Measurements from ENCODE around the gene SYNE2. TPM values are rescaled to one million over a fixed set of nuclear protein-coding genes. Genes with fewer than 3 reads are reported as not detected.
A peak's percentile ranks its signal among the peaks of the same experiment; 100 is the strongest.

The SYNE2 gene
- total RNA-seq, 4 donors from 2014 or later = 212 to 378 (median 285) TPM

DNA sequence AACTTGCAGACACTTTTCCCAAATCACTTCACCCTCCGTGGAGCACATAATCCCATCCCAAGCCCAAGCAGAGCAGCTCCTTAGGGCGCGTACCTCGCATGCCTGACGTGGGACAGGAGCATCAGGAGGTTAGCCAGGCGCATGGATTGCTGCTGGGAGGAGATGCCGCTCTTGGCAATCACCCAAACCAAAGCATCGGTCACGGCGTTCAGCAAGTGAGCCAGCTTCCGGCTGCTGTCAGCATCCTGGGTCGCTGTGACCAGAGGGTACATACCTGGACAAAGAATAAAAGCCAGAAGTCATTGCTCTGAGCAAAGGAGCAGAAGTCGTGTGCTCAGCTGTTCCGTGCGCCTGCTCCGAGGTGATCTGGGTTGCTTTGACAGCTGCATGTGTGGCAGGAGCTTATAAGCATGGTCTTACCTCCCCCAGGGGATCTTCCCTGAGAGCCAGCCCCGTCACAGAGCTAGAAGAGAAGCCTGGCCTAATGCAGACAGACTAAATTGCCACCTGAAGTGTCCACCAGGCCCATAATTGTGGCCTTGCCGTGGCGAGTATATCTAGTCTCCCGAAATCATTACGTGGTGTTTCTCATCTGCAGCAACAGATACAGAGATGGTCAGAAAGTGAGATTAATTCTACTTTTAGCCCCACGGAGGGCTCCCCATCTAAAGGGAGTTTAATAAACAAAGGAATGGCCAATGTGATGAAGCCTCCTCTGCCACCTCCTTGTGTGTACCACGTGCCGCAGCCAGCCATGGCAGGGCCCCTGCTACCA lies 382.3 kb downstream of the SYNE2 start:
- H3K9me3 ChIP-seq = no peaks in the 10 kb centered on the region
- peak overlapping the region in 1 of 4 donors; percentile 37 for H3K27ac ChIP-seq
- no peak overlapping the region for H3K4me3 ChIP-seq
- peaks cover 0 to 18% (median 0%) of the 10 kb centered on the region in 3 donors for H3K36me3 ChIP-seq
- no peaks in the 10 kb centered on the region for H3K27me3 ChIP-seq
- DNase-seq (ENCODE audit: low spot score in 2 of 2) = no peak
- H3K4me1 ChIP-seq = peaks cover 0 to 10% (median 4%) of the 10 kb centered on the region in 4 donors
- TF ChIP-seq POLR2A (IDR thresholded peaks at IDR 0.05) (no peak), EP300 (IDR thresholded peaks at IDR 0.05) (no peak)
- TF ChIP-seq, protein P1, sequence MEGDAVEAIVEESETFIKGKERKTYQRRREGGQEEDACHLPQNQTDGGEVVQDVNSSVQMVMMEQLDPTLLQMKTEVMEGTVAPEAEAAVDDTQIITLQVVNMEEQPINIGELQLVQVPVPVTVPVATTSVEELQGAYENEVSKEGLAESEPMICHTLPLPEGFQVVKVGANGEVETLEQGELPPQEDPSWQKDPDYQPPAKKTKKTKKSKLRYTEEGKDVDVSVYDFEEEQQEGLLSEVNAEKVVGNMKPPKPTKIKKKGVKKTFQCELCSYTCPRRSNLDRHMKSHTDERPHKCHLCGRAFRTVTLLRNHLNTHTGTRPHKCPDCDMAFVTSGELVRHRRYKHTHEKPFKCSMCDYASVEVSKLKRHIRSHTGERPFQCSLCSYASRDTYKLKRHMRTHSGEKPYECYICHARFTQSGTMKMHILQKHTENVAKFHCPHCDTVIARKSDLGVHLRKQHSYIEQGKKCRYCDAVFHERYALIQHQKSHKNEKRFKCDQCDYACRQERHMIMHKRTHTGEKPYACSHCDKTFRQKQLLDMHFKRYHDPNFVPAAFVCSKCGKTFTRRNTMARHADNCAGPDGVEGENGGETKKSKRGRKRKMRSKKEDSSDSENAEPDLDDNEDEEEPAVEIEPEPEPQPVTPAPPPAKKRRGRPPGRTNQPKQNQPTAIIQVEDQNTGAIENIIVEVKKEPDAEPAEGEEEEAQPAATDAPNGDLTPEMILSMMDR (IDR thresholded peaks at IDR 0.05) = no peak
- 72 to 78% methylated on average over 24 of the region's 24 CpGs for WGBS, 2 donors

DNA sequence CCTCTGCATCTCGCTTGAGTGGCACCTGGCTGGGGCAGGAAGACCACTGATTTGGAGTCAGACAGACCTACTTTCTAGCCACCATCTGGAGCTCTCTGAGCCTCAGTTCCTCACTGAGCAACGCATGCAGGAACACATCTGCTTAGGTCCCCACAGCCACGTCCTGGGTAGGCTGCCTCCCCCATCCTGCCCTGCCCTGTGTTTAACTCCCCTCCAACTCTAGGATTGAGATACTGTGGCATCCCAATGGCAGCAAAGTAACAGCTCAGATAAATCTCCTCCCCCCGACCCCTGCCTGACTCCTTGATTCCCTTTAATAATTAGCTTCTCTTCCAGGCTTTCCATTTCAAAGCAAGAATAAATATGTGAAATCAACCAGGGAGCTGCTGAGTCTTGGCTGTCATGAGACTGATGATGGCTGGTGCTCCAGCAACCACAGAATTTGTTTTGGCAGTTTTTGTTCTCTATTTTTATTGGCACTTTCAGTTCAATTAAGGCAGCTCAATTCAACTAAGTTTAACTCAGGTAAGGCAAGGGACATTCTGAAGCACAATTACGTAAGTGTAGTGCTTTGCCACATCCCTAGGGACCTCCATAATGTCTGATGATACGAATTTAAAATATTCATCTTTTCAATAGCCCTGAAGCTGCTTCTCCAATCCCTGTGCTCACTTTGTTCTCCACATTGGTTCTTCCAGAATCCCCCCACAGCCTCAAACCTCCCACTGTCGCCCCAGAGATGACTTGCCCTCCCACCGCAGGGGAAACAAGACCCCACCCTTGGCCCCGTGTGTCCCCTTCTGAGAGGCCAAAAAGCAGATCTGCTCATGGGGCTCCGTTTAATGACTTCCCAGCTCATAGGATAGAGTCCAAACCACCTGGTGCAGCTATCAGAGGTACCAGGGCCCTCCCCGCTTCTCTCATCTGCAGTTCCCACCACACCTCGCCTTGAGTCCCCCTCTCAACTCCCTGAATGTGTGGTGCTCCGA lies 383.1 kb downstream of the SYNE2 start:
- Histone ChIP-seq H3K27me3 (no peaks in the 10 kb centered on the region), H3K27ac (peak overlapping the region in 1 of 4 donors; percentile 67), H3K9me3 (no peaks in the 10 kb centered on the region), H3K4me3 (no peak overlapping the region), H3K36me3 (peaks cover 0 to 11% (median 0%) of the 10 kb centered on the region in 3 donors), H3K4me1 (peaks cover 0 to 10% (median 4%) of the 10 kb centered on the region in 4 donors)
- no peak for TF ChIP-seq POLR2A (IDR thresholded peaks at IDR 0.05)
- TF ChIP-seq EP300 (IDR thresholded peaks at IDR 0.05) = no peak
- TF ChIP-seq, protein P1 (IDR thresholded peaks at IDR 0.05) = no peak
- DNase-seq (ENCODE audit: low spot score in 2 of 2) = no peak
- WGBS, 2 donors = 66 to 69% methylated on average over 13 of the region's 13 CpGs

DNA sequence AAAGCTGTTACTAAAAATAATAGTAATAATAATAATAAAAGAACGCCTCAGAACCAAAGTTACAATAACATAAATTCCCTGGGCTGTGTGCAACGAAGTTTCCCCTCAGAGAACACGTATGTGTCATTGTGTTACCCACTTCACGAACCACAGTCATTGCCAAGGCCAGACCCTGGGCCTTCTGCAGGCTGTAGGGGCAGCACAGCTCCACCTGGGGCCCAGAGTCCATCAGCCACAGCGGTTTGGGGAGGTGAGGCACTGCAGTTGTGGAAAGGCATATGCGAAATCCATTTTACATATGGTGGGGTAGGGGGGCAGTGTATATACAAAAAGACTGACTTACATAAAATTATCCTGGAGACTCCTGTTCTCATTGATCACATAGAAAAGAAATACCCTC lies 385.2 kb downstream of the SYNE2 start:
- Histone ChIP-seq H3K27ac (no peak overlapping the region), H3K4me1 (peaks cover 0 to 8% (median 3%) of the 10 kb centered on the region in 4 donors), H3K9me3 (no peaks in the 10 kb centered on the region), H3K27me3 (no peaks in the 10 kb centered on the region), H3K4me3 (no peak overlapping the region), H3K36me3 (peaks cover 0 to 3% (median 0%) of the 10 kb centered on the region in 3 donors)
- no peak for TF ChIP-seq POLR2A (IDR thresholded peaks at IDR 0.05)
- TF ChIP-seq EP300 (IDR thresholded peaks at IDR 0.05) = no peak
- TF ChIP-seq, protein P1 (IDR thresholded peaks at IDR 0.05) = no peak
- DNase-seq (ENCODE audit: low spot score in 2 of 2) = no peak
- WGBS, 2 donors = 90% methylated on average over 6 of the region's 6 CpGs

DNA sequence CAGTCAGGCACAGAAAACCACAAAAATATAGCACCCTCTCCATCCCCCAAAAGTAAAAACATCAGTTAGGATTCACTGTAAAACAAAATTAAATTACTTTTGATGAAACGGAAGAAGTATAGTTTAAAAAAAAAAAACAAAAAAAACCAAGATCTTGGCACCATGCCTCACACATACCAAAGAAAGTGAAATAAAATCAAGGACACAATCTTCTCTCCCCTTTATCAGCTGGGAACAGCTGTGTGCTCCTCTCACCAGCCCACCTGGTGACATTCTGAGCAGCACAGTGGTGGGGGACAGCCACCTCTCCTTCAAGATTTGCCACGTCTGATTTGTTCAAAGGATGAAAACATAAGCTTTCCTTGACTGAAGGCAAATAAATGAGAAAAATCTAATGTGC lies 385.8 kb downstream of the SYNE2 start:
- Histone ChIP-seq H3K4me3 (no peak overlapping the region), H3K27me3 (no peaks in the 10 kb centered on the region), H3K9me3 (no peaks in the 10 kb centered on the region), H3K27ac (no peak overlapping the region), H3K36me3 (no peaks in the 10 kb centered on the region), H3K4me1 (peaks cover 0 to 8% (median 3%) of the 10 kb centered on the region in 4 donors)
- 35 to 42% methylated on average over 2 of the region's 2 CpGs for WGBS, 2 donors
- TF ChIP-seq, protein P1 (IDR thresholded peaks at IDR 0.05) = no peak
- TF ChIP-seq EP300 (IDR thresholded peaks at IDR 0.05) (no peak), POLR2A (IDR thresholded peaks at IDR 0.05) (no peak)
- DNase-seq (ENCODE audit: low spot score in 2 of 2) = no peak
